ENCODE data around the gene USP6NL.

USP6NL gene

DNA sequence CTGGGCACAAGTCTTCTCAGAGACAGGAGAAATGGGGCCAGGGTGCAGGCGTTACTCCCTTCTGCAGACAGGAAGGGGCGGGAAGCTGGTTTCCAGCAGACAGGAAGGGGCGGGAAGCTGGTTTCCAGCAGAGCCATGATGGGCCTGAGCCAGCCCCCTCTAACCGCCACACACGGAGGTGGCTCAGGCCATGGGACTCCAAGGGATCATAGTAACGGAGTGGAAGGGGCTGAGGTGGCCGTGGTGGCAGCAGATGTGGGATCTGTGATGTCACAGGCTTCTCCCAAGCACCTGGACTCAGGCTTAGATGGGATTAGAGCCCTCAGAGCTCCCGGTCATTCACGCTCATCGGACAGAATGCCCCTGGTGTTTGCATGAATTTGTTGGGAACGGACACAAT, 177.8 kb downstream of the USP6NL start:
- no peak overlapping the region for H4K91ac ChIP-seq (ENCODE audit: low read depth, low read length, poor library complexity)
- no peak overlapping the region for H2BK15ac ChIP-seq (ENCODE audit: low read length)
- DNase-seq (ENCODE audit: low spot score), result no peak
- H4K8ac ChIP-seq (ENCODE audit: low read depth, low read length), result no peak overlapping the region
- H3K4me3 ChIP-seq (ENCODE audit: low read length in 2 of 2), result no peak overlapping the region
- no peak overlapping the region for H3K9ac ChIP-seq (ENCODE audit: low read depth, low read length, poor library complexity)
- no peak overlapping the region for H3K4me2 ChIP-seq (ENCODE audit: insufficient read depth, low read length, poor library complexity, severe bottlenecking)
- H3K36me3 ChIP-seq (replicated peaks in 1 of 2; ENCODE audit: control insufficient read depth in 2 of 2, insufficient read depth in 2 of 2, low read length in 2 of 2), result no peaks in the 10 kb centered on the region
- H3K9me3 ChIP-seq (replicated peaks in 1 of 2; ENCODE audit: control insufficient read depth in 2 of 2, insufficient read depth in 1 of 2, low read depth in 1 of 2, low read length in 2 of 2), result peaks cover 0 to 5% of the 10 kb centered on the region in 2 donors
- no peak overlapping the region for H3K14ac ChIP-seq (ENCODE audit: low read length)
- no peak overlapping the region for H2BK12ac ChIP-seq (ENCODE audit: low read length)
- H3K23ac ChIP-seq (ENCODE audit: low read depth, low read length, poor library complexity), result no peak overlapping the region
- H3K4me1 ChIP-seq (ENCODE audit: control insufficient read depth in 2 of 2, insufficient read depth in 1 of 2, low read depth in 1 of 2, low read length in 2 of 2), result peaks cover 0 to 12% of the 10 kb centered on the region in 2 donors
- no peaks in the 10 kb centered on the region for H3K27me3 ChIP-seq (ENCODE audit: control insufficient read depth in 3 of 3, insufficient read depth in 3 of 3, low read depth in 1 of 3, low read length in 3 of 3)
- no peak overlapping the region for H2BK120ac ChIP-seq (ENCODE audit: low read depth, low read length)
- H2AFZ ChIP-seq (ENCODE audit: low read length), result peak overlapping the region; percentile 68
- no peak overlapping the region for H2AK5ac ChIP-seq (ENCODE audit: low read depth, low read length)
- no peak overlapping the region for H3K4ac ChIP-seq (ENCODE audit: low read length)
- no peak overlapping the region for H3K18ac ChIP-seq (ENCODE audit: low read length)
- peaks cover 3% of the 10 kb centered on the region for H3K79me1 ChIP-seq (ENCODE audit: low read depth, low read length)
- no peak overlapping the region for H2BK5ac ChIP-seq (ENCODE audit: low read length)
- H3K27ac ChIP-seq (replicated peaks; ENCODE audit: low read length), result no peak overlapping the region
- WGBS, 2 donors (ENCODE audit: extremely low coverage in 2 of 2, insufficient read length in 2 of 2, insufficient replicate concordance in 1 of 2), result no CpG with 5 or more reads among the region's 11 CpGs

DNA sequence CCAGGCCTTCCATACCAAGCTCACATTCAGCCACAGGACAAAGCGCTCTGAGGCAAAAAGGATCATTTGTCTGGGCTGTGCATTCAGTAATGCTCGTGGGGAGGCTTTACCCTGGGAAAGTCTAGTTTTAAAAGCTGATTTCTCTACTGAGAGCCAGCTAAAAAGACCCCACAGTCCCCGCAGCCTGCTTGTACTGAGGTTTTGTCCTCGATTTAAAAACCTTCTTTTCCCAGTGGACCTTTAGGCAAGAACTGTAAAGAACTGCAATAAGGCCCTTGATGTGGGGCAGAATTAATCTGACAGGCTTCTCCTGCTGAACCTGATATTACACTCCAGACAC, 180.3 kb downstream of the USP6NL start:
- Histone ChIP-seq H3K27ac (replicated peaks; ENCODE audit: low read length) (no peak overlapping the region), H2BK120ac (ENCODE audit: low read depth, low read length) (no peak overlapping the region)
- WGBS, 2 donors (ENCODE audit: extremely low coverage in 2 of 2, insufficient read length in 2 of 2, insufficient replicate concordance in 1 of 2), result no CpG with 5 or more reads among the region's 4 CpGs

DNA sequence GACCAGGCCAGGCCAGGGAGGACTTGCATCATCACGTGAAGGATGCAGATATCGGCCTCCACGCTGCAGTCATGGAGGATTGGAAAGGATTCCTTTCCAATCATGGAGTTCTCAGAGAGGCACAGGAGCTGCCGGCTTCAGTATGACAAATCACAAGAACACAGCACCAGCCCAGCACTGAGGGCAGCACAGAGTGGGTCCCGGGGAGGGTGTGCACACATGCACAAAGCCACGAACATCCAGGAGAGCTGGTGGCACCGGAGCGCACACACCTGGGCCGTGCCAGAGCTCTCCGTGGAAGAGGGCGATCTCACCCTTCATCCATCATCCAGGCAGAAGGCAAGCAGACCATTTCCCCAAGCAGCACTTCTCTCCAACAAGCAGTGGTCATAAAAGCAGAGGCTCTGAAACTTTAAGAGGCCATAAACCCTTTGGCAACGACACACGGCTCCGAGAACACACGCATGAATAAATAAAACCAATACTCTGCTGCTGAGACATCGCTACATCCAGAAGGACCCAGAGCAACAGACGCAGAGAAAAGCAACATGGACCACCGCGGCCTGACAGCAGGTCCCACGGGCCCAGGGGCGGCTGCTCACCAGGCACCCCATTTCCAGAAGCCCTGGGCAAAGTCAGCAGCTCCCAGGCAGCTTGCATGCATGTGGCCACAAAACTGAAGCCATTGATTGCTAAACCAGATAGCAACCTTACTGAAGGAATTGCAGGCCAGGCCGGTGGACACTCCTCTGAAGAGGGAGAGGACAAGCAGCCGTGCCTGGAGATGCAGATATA, 180.8 kb downstream of the USP6NL start:
- Histone ChIP-seq H3K79me1 (ENCODE audit: low read depth, low read length) (no peaks in the 10 kb centered on the region), H4K91ac (ENCODE audit: low read depth, low read length, poor library complexity) (no peak overlapping the region), H4K8ac (ENCODE audit: low read depth, low read length) (no peak overlapping the region), H3K4me1 (ENCODE audit: control insufficient read depth in 2 of 2, insufficient read depth in 1 of 2, low read depth in 1 of 2, low read length in 2 of 2) (peaks cover 0 to 3% of the 10 kb centered on the region in 2 donors), H2AK5ac (ENCODE audit: low read depth, low read length) (no peak overlapping the region), H2AFZ (ENCODE audit: low read length) (peak overlapping the region; percentile 69), H3K18ac (ENCODE audit: low read length) (peak overlapping the region; percentile 29), H2BK12ac (ENCODE audit: low read length) (no peak overlapping the region), H3K23ac (ENCODE audit: low read depth, low read length, poor library complexity) (no peak overlapping the region), H3K4me3 (ENCODE audit: low read length in 2 of 2) (no peak overlapping the region), H3K4ac (ENCODE audit: low read length) (no peak overlapping the region), H2BK5ac (ENCODE audit: low read length) (no peak overlapping the region), H3K27me3 (ENCODE audit: control insufficient read depth in 3 of 3, insufficient read depth in 3 of 3, low read depth in 1 of 3, low read length in 3 of 3) (no peaks in the 10 kb centered on the region), H2BK15ac (ENCODE audit: low read length) (no peak overlapping the region), H2BK120ac (ENCODE audit: low read depth, low read length) (no peak overlapping the region), H3K27ac (replicated peaks; ENCODE audit: low read length) (no peak overlapping the region), H3K9ac (ENCODE audit: low read depth, low read length, poor library complexity) (no peak overlapping the region), H3K4me2 (ENCODE audit: insufficient read depth, low read length, poor library complexity, severe bottlenecking) (no peak overlapping the region), H3K36me3 (replicated peaks in 1 of 2; ENCODE audit: control insufficient read depth in 2 of 2, insufficient read depth in 2 of 2, low read length in 2 of 2) (no peaks in the 10 kb centered on the region), H3K14ac (ENCODE audit: low read length) (peak overlapping the region; percentile 11), H3K9me3 (replicated peaks in 1 of 2; ENCODE audit: control insufficient read depth in 2 of 2, insufficient read depth in 1 of 2, low read depth in 1 of 2, low read length in 2 of 2) (peaks cover 0 to 5% of the 10 kb centered on the region in 2 donors)
- WGBS, 2 donors (ENCODE audit: extremely low coverage in 2 of 2, insufficient read length in 2 of 2, insufficient replicate concordance in 1 of 2), result no CpG with 5 or more reads among the region's 23 CpGs
- DNase-seq (ENCODE audit: low spot score), result no peak

More for the DNA sequence above, 180.3 kb downstream of the USP6NL start:
- no peak overlapping the region for H3K14ac ChIP-seq (ENCODE audit: low read length)
- peaks cover 0 to 5% of the 10 kb centered on the region in 2 donors for H3K9me3 ChIP-seq (replicated peaks in 1 of 2; ENCODE audit: control insufficient read depth in 2 of 2, insufficient read depth in 1 of 2, low read depth in 1 of 2, low read length in 2 of 2)
- no peak overlapping the region for H4K91ac ChIP-seq (ENCODE audit: low read depth, low read length, poor library complexity)
- H3K4me3 ChIP-seq (ENCODE audit: low read length in 2 of 2), result no peak overlapping the region
- H2AK5ac ChIP-seq (ENCODE audit: low read depth, low read length), result no peak overlapping the region
- H3K4me1 ChIP-seq (ENCODE audit: control insufficient read depth in 2 of 2, insufficient read depth in 1 of 2, low read depth in 1 of 2, low read length in 2 of 2), result peaks cover 0 to 5% of the 10 kb centered on the region in 2 donors
- DNase-seq (ENCODE audit: low spot score), result no peak
- no peaks in the 10 kb centered on the region for H3K27me3 ChIP-seq (ENCODE audit: control insufficient read depth in 3 of 3, insufficient read depth in 3 of 3, low read depth in 1 of 3, low read length in 3 of 3)
- H3K18ac ChIP-seq (ENCODE audit: low read length), result no peak overlapping the region
- H2BK5ac ChIP-seq (ENCODE audit: low read length), result no peak overlapping the region
- H2BK12ac ChIP-seq (ENCODE audit: low read length), result no peak overlapping the region
- H2AFZ ChIP-seq (ENCODE audit: low read length), result peak overlapping the region; percentile 69
- no peak overlapping the region for H2BK15ac ChIP-seq (ENCODE audit: low read length)
- H3K79me1 ChIP-seq (ENCODE audit: low read depth, low read length), result no peaks in the 10 kb centered on the region
- H3K4me2 ChIP-seq (ENCODE audit: insufficient read depth, low read length, poor library complexity, severe bottlenecking), result no peak overlapping the region
- H3K9ac ChIP-seq (ENCODE audit: low read depth, low read length, poor library complexity), result no peak overlapping the region
- no peak overlapping the region for H3K4ac ChIP-seq (ENCODE audit: low read length)
- H3K23ac ChIP-seq (ENCODE audit: low read depth, low read length, poor library complexity), result no peak overlapping the region
- H3K36me3 ChIP-seq (replicated peaks in 1 of 2; ENCODE audit: control insufficient read depth in 2 of 2, insufficient read depth in 2 of 2, low read length in 2 of 2), result no peaks in the 10 kb centered on the region
- no peak overlapping the region for H4K8ac ChIP-seq (ENCODE audit: low read depth, low read length)

DNA sequence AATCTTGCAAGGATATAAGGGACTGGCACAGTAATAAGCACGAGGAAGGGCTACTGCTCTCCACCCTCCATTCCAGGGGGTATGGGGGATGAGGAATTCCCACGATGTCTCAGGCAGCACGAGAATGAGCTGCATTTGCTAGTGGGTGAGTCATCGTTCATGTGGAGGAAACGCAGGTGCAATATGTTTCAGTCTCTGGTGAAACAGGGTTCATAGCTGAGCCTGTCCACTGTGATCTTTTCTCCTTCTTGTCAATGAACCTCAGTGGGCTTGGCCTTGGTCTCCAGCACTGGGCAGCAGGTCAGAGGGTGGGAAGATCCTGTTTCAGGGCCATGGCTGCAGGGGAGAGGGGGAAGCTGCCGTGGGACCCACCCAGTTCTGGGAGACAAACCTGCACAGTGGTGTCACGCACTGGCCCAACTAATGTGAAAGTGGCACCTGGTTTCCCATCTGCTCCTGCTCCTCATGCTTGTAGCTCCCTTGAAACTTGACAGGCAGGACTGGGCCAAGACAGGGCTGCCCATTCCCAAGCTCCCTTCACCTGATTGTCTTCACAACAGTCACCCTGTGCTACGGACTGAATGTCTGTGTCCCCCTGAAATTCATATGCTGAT, 181.9 kb downstream of the USP6NL start:
- no peak overlapping the region for H3K18ac ChIP-seq (ENCODE audit: low read length)
- no peak overlapping the region for H3K14ac ChIP-seq (ENCODE audit: low read length)
- no peak overlapping the region for H3K27ac ChIP-seq (replicated peaks; ENCODE audit: low read length)
- H2AFZ ChIP-seq (ENCODE audit: low read length), result no peak overlapping the region
- H3K23ac ChIP-seq (ENCODE audit: low read depth, low read length, poor library complexity), result no peak overlapping the region
- no peak overlapping the region for H2BK5ac ChIP-seq (ENCODE audit: low read length)
- no peak overlapping the region for H3K4me3 ChIP-seq (ENCODE audit: low read length in 2 of 2)
- H2BK120ac ChIP-seq (ENCODE audit: low read depth, low read length), result no peak overlapping the region
- no CpG with 5 or more reads among the region's 8 CpGs for WGBS, 2 donors (ENCODE audit: extremely low coverage in 2 of 2, insufficient read length in 2 of 2, insufficient replicate concordance in 1 of 2)
- H4K8ac ChIP-seq (ENCODE audit: low read depth, low read length), result no peak overlapping the region
- peaks cover 0 to 5% of the 10 kb centered on the region in 2 donors for H3K9me3 ChIP-seq (replicated peaks in 1 of 2; ENCODE audit: control insufficient read depth in 2 of 2, insufficient read depth in 1 of 2, low read depth in 1 of 2, low read length in 2 of 2)
- no peak for DNase-seq (ENCODE audit: low spot score)
- no peaks in the 10 kb centered on the region for H3K27me3 ChIP-seq (ENCODE audit: control insufficient read depth in 3 of 3, insufficient read depth in 3 of 3, low read depth in 1 of 3, low read length in 3 of 3)
- H3K9ac ChIP-seq (ENCODE audit: low read depth, low read length, poor library complexity), result no peak overlapping the region
- H3K4me2 ChIP-seq (ENCODE audit: insufficient read depth, low read length, poor library complexity, severe bottlenecking), result no peak overlapping the region
- H3K79me1 ChIP-seq (ENCODE audit: low read depth, low read length), result no peaks in the 10 kb centered on the region
- H3K36me3 ChIP-seq (replicated peaks in 1 of 2; ENCODE audit: control insufficient read depth in 2 of 2, insufficient read depth in 2 of 2, low read length in 2 of 2), result no peaks in the 10 kb centered on the region
- no peak overlapping the region for H2BK12ac ChIP-seq (ENCODE audit: low read length)
- peaks cover 1 to 9% of the 10 kb centered on the region in 2 donors for H3K4me1 ChIP-seq (ENCODE audit: control insufficient read depth in 2 of 2, insufficient read depth in 1 of 2, low read depth in 1 of 2, low read length in 2 of 2)
- H4K91ac ChIP-seq (ENCODE audit: low read depth, low read length, poor library complexity), result no peak overlapping the region
- no peak overlapping the region for H2BK15ac ChIP-seq (ENCODE audit: low read length)
- H2AK5ac ChIP-seq (ENCODE audit: low read depth, low read length), result no peak overlapping the region
- no peak overlapping the region for H3K4ac ChIP-seq (ENCODE audit: low read length)
